NCI-H446 (cell line): ENCODE data around the gene MTCH1.
"Not testable (repeated sequence)": the region's sequence is repeated elsewhere in the genome, so short reads cannot be mapped to it uniquely, and the experiment has no call there.

Source experiments
- DNase-seq, 2 experiments: peaks; one replicate each; lab custom pipeline; 2025; lab: John Stamatoyannopoulos, UW

The MTCH1 gene

DNA sequence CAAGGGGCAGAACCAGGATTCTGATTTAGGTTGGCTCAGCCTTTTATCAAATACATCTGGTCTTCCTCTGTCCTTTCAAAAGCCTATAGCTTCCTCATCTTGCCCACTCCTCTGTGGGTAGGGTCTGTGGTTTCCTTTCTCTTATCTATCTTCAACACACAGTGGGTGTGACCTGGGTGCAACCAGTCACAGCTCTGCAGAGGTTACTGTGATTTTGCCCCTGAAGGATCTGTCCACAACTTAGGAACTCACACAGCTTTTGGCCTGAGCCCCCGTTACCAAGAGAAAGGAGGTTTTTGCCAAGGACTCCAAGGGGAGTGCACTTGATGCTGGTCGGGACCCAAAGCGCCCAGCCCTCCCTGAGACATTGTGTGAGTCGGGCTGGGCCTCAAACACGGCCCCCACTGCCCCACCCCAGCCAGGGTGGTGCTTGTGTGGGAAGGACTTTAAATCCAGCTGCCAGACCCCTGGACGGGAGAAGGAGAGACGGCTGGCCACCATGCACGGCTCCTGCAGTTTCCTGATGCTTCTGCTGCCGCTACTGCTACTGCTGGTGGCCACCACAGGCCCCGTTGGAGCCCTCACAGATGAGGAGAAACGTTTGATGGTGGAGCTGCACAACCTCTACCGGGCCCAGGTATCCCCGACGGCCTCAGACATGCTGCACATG is 31.6 kb downstream of the MTCH1 start, which contains the start of gene PI16:
Gene PI16 (plus strand): TSS at position 477 of the 670 bp plus-strand sequence. CDS start 23 bp downstream, at position 500.
- DNase-seq: no peak

DNA sequence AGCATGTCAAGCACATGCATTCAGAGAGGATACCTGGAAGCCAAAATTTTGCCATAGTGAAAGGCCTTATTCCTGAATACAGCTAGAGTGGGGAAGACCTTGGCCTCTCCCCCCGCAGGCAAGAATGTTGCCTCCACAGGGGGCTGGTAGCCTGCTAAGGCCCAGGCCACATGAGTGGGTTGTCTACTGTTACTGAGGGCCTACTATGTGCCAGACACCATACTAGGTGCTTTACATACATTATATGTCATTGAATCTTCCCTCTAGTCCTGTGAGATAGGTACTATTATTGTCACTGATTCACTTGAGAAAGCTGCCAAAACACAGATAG is 32.1 kb downstream of the MTCH1 start:
- no peak for DNase-seq

DNA sequence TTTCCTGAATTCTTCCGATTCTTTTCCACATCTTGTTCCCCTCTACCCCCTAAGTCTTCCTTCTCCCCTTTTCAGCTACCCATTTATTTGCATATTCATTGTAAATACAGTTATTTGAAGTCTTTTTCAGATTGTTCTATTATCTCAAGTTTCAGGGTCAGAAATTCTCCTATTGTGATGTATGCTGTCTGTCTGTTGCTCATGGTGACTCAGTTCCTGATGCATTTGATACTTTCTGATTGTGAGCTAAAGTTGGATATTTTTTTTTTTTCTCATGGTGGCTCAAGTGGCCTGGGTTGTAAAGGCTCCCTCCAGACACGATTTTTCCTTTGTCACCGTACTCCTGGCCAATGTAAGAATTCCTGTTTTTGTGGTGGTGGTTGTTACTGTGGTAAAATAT is 36.4 kb downstream of the MTCH1 start:
- DNase-seq: no peak

DNA sequence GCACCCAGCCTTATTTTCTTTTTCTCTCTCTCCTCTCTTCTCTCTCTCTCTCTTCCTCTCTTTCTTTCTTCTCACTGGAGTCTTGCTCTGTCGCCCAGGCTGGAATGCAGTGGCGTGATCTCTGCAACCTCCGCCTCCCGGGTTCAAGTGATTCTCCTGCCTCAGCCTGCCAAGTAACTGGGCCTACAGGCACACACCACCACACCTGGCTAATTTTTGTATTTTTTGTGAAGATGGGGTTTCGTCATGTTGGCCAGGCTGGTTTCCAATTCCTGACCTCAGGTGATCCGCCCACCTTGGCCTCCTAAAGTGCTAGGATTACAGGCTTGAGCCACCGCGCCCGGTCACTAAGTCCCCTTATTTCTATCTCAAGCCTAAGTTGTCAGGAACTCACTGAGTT is 36.9 kb downstream of the MTCH1 start:
- not testable (repeated sequence) for DNase-seq

DNA sequence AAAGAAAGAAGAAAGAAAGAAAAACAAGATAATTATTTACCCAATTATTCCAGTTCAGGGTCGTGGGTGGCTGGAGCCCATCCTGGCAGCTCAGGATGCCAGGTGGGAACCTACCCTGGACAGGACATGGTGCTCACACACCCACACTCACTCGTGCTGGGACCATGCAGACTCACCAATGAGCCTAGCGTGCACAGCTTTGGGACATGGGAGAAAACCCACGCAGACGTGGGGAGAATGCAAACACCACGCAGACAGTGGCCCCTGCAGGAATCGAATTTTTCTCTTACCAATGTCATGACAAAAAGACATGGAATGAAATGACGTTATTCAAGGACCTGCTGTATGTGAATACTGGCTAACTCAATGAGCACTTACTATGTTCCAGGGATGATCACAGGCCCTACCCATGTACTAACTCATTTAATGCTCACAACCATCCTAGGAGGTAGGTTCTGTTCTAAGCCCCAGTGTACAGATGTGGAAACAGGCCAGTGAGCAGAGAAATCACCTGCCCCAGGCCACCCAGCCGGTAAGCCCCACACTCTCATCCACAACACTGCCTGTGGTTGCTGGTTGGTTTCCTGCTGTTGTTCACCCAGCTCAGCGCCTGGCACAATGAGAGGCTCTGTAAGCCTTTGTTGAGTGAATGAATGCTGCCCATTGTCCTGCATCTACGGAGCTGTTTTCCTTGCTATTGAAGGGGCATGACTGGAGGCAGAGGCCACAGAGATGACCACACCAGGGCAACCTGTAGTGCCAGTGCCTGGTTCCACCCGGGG is 38.2 kb downstream of the MTCH1 start:
- no peak for DNase-seq

DNA sequence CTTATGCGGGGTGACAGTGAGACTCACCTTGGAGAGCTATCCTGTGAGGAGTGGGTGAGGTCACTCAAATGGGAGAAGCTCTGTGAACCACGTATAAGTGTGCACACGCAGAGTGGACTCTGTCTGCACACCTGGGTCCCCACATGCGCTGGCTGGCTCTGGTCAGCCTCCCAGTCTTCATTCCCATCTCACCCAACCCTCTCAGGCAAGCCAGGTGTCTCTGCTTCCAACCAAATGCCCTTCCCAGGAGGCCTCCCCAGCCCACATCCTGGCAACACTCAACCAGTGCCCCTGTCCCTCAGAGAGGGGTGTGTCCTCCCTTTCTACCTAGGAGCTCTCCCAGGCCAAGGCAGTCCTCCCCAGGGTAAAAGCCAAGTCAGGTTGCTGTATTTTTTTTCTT is 39.5 kb downstream of the MTCH1 start:
- no peak for DNase-seq

DNA sequence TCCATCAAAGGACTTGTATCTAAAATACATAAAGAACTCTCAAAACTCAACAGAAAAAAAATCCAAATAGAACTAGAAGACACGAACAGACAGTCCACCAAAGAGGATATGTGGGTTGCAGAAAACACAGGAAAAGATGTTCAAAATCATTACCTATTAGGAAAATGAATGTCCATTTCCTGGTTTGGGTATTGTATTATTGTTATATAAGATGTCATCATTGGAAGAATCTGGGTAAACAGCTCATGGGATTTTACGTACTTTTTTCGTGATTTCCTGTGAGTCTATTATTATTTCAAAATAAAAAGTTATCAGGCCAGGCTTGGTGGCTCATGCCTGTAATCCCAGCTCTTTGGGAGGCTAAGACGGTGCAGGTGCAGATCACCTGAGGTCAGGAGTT is 40.7 kb downstream of the MTCH1 start:
- no peak for DNase-seq

DNA sequence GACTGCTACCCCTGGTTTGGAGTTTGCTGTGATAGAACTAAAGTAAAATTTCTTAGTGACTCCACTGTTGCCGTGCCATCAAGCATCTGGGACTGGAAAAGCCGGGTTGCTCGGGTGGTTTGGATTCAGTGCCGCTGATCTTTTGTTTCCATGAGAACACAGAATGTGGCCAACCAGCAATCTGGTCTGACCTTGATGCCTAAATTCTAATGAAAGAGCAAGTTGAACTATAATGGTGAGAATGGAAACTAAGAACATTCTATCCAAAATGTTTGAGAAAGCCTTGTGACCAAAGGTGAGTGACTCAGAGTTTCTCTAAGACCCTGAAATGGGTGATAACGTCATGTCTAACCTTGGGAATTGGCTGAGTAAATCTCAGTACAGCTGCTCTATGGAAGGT is 41.3 kb downstream of the MTCH1 start:
- DNase-seq: no peak

DNA sequence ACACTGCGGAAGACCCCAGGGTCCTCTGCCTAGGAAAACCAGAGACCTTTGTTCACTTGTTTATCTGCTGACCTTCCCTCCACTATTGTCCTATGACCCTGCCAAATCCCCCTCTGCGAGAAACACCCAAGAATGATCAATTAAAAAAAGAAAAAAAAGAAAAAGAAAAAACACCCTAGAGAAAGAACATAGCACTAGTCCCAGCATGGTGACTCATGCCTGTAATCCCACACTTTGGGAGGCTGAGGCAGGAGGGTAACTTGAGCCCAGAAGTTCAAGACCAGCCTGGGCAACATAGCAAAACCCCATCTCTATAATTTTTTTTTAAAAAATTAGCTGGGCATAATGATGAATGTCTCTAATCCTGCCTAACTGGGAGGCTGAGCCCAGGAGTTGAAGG is 43.7 kb downstream of the MTCH1 start:
- DNase-seq: not testable (repeated sequence)

DNA sequence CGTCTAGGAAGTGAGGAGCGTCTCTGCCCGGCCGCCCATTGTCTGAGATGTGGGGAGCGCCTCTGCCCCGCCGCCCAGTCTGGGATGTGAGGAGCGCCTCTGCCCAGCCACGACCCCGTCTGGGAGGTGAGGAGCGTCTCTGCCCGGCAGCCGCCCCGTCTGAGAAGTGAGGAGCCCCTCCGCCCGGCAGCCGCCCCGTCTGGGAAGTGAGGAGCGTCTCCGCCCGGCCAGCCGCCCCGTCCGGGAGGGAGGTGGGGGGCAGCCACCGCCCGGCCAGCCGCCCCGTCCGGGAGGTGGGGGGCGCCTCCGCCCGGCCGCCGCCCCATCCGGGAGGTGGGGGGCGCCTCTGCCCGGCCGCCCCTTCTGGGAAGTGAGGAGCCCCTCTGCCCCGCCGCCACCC is 44.4 kb downstream of the MTCH1 start:
- not testable (repeated sequence) for DNase-seq

DNA sequence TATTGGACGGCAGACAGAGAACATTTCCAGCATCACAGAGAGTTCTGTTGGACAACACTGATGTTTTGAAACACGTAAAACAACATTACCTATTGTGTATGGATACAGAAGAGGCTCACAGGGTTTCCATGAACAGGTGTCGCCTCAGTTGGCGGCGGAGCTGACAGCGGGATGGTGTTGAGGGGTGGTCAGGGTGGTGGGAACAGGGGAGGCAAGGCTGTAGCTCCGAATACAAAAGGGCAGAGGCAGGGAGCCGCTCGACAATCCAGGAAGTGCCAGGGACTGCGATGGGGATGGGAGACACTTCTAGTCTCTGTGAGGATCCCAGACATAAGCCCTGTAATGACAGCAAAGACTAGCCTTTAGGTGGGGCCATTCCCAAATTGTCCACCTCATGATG is 46.0 kb downstream of the MTCH1 start:
- no peak for DNase-seq

DNA sequence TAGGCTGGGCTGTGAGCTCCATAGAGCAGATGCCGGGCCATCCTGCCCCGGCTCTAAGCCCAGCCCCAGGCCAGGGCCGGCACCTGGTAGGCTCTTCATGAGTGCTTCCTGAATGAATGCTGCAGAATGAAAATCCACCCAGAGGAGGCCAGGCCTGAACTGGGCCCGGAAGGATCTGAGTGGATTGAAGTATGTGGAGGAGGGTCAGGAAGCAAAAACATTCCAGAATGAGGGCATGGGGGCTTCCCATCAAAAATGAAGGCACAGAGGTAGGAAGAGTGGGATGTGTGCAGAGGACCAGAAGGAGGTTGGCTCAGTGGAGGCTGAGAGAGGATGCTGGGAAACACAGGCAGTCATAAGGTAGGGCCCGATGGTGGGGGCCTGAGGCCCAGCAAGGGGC is 47.0 kb downstream of the MTCH1 start:
- DNase-seq: not testable (repeated sequence)

DNA sequence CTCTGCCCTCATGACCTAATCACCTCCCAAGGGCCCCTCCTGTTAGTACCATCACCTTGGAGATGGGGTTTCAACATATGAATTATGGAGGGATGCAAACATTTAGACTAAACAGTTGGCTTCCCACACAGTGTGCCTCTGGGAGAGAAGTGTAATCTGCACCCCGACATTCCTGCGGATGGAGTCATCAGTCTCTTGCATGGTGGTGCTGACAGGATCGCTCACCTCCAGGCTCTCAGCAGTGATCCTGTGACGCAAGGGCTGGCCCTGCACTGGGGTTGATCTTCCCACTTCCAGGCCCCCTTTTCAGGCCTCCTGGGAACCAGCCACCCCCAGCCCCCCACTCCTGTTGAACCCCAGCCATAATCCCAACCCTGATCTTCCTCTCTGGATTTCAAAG is 47.5 kb downstream of the MTCH1 start:
- no peak for DNase-seq

DNA sequence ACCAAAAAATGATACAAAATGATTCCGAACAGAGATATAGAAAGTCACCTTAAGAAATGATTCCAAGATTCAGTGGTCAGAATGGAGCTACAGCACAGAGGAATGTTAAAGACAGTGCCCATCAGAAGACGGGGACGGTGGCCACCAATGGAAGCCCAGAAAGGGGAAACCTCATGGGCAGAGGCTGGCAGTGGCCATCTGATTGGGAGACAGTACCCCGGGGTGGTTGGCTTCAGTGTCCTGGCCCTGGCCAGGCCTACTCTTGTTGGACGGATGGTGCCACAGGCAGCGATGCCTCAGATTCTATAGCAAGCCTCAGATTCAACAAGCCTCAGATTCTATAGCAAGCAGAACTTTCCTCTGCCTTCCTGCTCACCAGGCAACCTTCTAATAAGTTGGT is 48.1 kb downstream of the MTCH1 start:
- DNase-seq: no peak

DNA sequence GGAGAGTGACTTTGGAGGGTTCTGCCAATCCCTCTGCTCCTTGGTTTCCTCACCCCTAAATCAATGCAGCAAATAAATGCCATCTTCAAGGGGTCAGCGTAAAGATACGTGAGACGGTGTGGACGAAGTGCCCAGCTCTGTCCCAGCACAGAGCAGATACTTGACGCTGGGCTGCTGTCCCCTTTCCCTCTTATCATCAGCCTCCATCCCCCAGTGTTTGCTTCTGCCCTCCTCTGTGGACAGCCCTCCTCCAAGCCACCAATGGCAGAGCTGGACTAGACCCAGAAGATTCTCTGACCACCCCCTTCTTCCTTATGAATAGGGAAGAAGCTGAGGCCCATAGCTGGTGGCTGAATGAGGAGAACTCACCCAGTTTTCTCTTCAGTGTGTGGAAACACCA is 49.2 kb downstream of the MTCH1 start:
- DNase-seq: no peak

DNA sequence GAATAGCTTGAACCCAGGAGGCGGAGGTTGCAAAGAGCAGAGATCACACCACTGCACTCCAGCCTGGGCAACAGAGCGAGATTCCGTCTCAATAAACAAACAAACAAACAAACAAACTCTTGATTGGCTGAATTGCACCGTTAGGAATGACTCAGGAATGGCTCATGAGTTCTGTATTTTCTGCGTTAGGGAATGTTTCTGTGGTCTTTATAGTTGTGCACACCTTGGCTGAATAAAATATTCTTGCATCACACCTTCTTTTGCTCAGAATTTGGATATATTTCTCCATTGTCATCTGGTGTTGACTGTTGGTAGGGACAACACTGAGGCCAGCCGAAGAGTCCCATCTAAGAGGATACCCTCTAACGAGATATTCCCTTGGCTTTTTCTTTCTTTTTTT is 51.1 kb downstream of the MTCH1 start:
- no peak for DNase-seq

DNA sequence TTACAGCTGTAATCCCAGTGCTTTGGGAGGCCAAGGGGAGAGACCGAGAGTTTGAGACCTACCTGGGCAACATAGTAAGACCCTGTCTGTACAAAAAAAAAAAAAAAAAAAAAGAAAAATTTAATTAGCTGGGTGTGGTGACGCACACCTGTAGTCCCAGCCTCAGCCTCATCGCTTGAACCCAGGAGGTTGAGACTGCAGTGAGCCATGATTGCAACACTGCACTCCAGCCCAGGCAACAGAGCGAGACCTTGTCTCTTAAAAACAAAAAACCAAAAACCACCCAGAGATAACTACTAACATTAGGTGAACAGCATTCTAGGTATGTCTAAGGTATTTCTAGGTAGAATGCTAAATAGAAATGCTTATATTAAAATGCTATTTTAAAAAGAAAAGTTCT is 52.5 kb downstream of the MTCH1 start:
- no peak for DNase-seq

DNA sequence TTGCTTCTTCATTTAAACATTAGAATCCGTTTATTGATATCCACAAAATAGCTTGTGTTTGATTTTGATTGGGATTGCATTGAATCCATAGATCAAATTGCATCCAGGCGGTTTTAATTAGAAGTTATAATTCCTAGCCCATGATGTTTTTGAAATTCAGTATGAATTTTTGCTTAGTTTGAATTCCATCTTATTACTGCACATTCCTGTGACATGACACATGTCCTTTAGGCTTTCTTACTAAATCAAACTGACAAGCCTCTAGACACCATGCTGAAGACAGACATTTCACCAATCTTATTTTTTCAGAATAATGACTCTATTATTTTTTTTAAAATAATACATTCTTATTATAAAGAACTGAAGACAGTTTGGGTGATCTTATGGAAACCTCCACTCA is 52.9 kb downstream of the MTCH1 start:
- DNase-seq: no peak

DNA sequence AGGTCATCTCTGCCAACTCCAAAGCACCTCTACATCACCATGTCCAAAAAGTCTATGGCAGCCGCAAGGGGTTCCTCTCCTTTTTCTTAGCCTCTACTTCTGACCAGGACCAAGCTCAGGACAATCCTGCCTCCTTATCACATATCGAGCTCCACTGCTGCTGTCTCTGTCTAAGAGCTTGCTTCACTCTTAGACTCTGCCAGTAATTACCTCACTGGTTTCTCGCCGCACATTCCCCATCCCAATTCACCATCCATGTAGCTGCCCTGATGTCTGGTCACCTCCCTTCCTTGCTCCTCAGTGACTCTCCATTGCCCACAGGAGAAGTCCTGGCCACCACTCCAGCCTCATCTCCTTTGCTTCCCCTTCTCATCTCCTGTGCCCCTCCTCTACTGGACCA is 55.5 kb downstream of the MTCH1 start:
- no peak for DNase-seq

DNA sequence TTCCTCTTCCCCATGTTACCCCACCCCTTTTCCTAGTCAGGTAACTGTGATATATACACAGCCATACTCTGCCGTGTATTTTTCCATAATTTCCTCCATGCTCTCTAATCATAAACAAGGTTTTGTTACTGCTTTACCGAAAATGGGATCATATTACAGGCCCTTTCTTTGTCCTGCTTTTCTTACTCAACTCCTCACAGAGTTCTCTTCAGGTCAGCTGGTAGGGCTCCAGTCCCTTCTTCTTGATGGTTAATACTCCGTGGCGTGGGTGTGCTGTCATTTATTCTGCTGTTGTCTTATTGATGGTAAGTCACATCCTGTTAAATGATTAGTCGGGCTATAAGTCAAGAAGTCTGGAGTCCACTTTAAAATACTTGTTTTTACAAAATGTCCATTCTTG is 56.4 kb downstream of the MTCH1 start:
- no peak for DNase-seq

DNA sequence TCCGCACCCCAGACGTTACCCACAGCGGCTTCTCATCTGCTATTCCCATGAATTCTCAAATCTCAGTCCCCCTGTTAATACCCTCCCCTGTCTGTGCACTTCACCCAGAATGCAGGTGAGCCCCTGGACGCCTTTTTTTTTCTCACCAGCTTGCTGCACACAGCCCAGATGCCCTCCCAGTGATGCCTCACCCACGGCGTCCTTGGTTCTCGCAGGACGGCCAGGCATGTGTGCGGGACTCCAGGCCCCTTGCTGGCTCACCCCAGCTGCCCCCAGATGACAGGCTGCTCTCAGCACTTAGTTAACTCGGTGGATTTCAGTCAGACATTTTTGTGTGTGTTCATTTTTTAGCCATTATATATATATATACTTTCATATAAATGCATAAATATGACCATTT is 56.8 kb downstream of the MTCH1 start:
- no peak for DNase-seq

DNA sequence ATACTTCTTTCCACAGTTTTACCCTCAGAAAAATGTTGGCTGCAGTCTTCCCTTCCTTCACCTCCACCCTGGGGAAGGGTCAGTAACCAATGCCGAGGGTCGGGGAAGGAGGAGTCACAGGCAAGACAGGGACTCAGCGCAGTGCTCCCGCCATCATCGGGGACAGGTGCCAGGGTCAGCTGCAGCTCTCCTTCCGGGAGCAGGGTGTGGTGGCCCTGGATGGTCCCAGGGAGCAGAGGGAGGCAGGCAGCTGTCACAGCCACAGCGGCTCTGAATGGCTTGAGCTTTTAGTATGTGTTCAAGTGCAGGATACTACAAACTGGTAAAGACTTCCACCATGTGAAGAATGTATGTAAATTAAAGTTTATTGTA is 57.5 kb downstream of the MTCH1 start:
- no peak for DNase-seq

DNA sequence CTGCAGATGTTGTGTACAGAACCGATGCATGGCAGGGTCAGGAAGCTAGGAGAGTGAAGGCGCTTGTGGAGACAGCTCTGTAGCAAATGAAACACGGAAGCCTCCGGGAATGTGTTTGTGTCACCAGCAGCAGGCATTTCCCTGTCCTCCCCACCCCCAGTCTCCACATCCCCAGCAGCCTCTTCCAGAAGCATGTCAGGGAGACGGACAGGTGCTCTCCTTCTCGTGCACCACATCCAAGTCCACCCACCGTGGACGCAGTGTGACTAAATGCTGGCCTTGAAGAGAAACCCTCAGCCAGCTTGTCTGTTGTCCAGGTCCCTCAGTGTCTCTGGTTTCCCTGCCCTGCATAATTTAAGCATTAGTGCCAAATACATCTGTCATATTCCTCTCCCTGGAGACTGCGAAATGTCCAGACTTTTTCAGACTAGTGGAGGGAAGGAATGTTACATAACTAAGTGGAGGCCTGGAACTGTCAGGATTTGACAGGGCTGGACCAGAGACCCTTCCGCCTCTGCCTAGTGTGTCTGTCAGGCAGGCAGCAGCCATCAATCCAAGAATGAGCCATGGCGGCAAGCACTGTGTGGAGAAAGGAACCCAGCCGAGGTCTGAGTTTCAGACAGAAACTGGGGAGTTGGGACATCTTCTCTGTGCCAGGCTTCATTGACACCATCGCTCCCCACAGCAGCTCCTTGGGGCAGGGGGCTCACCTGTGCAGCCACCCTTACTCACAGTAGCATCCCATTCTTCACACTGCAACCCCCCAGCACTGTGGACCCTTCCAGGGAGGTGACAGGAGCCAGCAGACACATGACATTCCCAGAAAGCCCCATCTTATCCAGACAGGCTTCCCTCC is 58.1 kb downstream of the MTCH1 start:
- no peak for DNase-seq
